CD4-positive, alpha-beta memory T cell (primary cell): ENCODE results near the gene YLPM1. TPM values are rescaled to one million over a fixed set of nuclear protein-coding genes. Genes with fewer than 3 reads are reported as not detected.

Experiments
- CTCF ChIA-PET: fragments of 350-600 bp; sonication (Branson Sonifier 250); formaldehyde crosslinking; loops from one replicate; lab custom pipeline; 2021; ENCODE audit warnings: inconsistent platforms; ENCODE audit not compliant: partially characterized antibody; lab: Charles Lee
- POLR2A ChIA-PET: fragments of 350-600 bp; sonication (Branson Sonifier 250); formaldehyde crosslinking; loops from one replicate; lab custom pipeline; 2021; ENCODE audit not compliant: partially characterized antibody; lab: Charles Lee
- DNase-seq, 5 donors: peaks; one replicate each; pipeline versions ENCODE4 v3.0.0 to v3.0.0-alpha.2; 2020 to 2022; ENCODE audit warnings: mixed read lengths in 1 of 5
- H3K27ac ChIP-seq: one replicate; pipeline ENCODE4 v1.7.0; 2013; ENCODE audit warnings: low read depth, low read length
- H3K27me3 ChIP-seq: 2 replicates; pipeline ENCODE4 v1.7.0; 2013; ENCODE audit warnings: mild to moderate bottlenecking, low read length, moderate library complexity; ENCODE audit not compliant: insufficient read depth
- H3K36me3 ChIP-seq: 2 replicates; pipeline ENCODE4 v1.7.0; 2013; ENCODE audit warnings: mild to moderate bottlenecking, low read length, moderate library complexity; ENCODE audit not compliant: insufficient read depth
- H3K4me1 ChIP-seq: 2 replicates; pipeline ENCODE4 v1.7.0; 2013; ENCODE audit warnings: mild to moderate bottlenecking, low read length, moderate library complexity; ENCODE audit not compliant: insufficient read depth
- H3K4me3 ChIP-seq, 2 donors: one replicate each; pipeline ENCODE4 v1.7.0; 2013; ENCODE audit warnings: low read length in 2 of 2, mild to moderate bottlenecking in 1 of 2
- H3K9me3 ChIP-seq, 2 donors: one replicate each; pipeline ENCODE4 v1.7.0; 2013; ENCODE audit warnings: low read length in 2 of 2, control low read depth in 1 of 2; ENCODE audit not compliant: control insufficient read depth in 1 of 2
- H3K27ac Mint-ChIP-seq, 7 donors: one replicate each; pipeline ENCODE4 v1.8.0; 2020 to 2021; ENCODE audit warnings: mixed read lengths in 7 of 7, mild to moderate bottlenecking in 6 of 7, inconsistent platforms in 3 of 7, moderate library complexity in 3 of 7
- H3K27me3 Mint-ChIP-seq, 2 donors: one replicate each; pipeline ENCODE4 v1.8.0; 2020 to 2021; ENCODE audit warnings: mixed read lengths in 2 of 2
- H3K36me3 Mint-ChIP-seq, 2 donors: one replicate each; pipeline ENCODE4 v1.8.0; 2020 to 2021; ENCODE audit warnings: mixed read lengths in 2 of 2, inconsistent platforms in 1 of 2, mild to moderate bottlenecking in 1 of 2
- H3K4me1 Mint-ChIP-seq, 4 donors: one replicate each; pipeline ENCODE4 v1.8.0; 2020 to 2021; ENCODE audit warnings: mixed read lengths in 4 of 4, mild to moderate bottlenecking in 1 of 4
- H3K4me3 Mint-ChIP-seq, 8 donors: one replicate each; pipeline ENCODE4 v1.8.0; 2020 to 2021; ENCODE audit warnings: mixed read lengths in 8 of 8, mild to moderate bottlenecking in 7 of 8, moderate library complexity in 6 of 8, inconsistent platforms in 3 of 8
- H3K9me3 Mint-ChIP-seq, 8 donors: one replicate each; pipeline ENCODE4 v1.8.0; 2020 to 2021; ENCODE audit warnings: mixed read lengths in 8 of 8, mild to moderate bottlenecking in 5 of 8, inconsistent platforms in 3 of 8, moderate library complexity in 1 of 8
- intact Hi-C: fragments of 100-400 bp; cut with micrococcal nuclease; formaldehyde crosslinking; loops from one replicate; pipeline ENCODE4 v1.15.1; 2023
- polyA plus RNA-seq, 2 donors: library from polyadenylated mRNA; unstranded; fragments of 300-500 nt; fragmentation: Illumina TruSeq; gene quantifications; one replicate each; pipeline ENCODE4 v1.2.3, GENCODE V29; 2021
- total RNA-seq, 2 experiments: library from RNA; stranded (reverse); gene quantifications; one replicate each; pipeline ENCODE4 v1.2.3, GENCODE V29; 2021

YLPM1 gene
- total and polyA plus RNA-seq, 4 experiments from 2014 or later = 2.5 to 90.3 (median 52.3) TPM

- Histone ChIP-seq H3K27ac (no peak overlapping the region), H3K36me3 (no peaks in the 10 kb centered on the region), H3K9me3 (no peaks in the 10 kb centered on the region), H3K4me1 (peaks cover 18% of the 10 kb centered on the region), H3K27me3 (no peaks in the 10 kb centered on the region), H3K4me3 (no peak overlapping the region)
- Mint-ChIP-seq H3K27ac (no peak overlapping the region), H3K36me3 (no peaks in the 10 kb centered on the region), H3K27me3 (no peaks in the 10 kb centered on the region), H3K9me3 (no peaks in the 10 kb centered on the region), H3K4me1 (peaks cover 16 to 30% (median 21%) of the 10 kb centered on the region in 4 donors), H3K4me3 (no peak overlapping the region)
- no peak for DNase-seq
- CTCF ChIA-PET = interaction anchor here (9.2 to 15.0 kb wide), 4 partner anchors 20 to 231 kb away, joined by 90 to 677 read pairs (median 187); partner anchors contain the start of genes DLST and PROX2
- POLR2A ChIA-PET = interaction anchor here (0.6 to 1.3 kb wide), 4 partner anchors 14 to 946 kb away, joined by 3 to 5 read pairs (median 4); partner anchors contain the start of gene YLPM1
- intact Hi-C loops = no loop called here
Measured at GRCh38 chr14:74856366-74856765, 93.2 kb downstream of the YLPM1 start.

DNA sequence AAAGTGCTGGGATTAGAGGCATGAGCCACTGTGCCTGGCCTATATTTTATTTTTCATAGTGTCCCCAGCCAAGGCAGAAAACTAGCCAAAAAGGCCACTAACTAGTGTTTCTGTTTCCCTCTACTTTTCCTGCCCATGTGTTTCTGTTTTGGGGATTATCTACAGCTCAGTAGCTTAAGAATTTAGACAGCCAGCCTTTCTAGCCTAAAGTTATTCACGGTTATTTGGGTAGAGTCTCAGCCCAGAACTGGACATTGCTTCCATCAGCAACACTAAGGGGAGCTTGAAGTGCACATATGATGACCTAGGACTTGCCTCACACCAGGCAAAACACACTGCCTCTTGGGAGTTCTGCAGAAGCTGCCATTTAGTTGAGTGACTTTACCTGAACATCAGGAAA, 94.9 kb downstream of the YLPM1 start:
- H3K4me3 Mint-ChIP-seq = no peak overlapping the region

GRCh38 chr14:74859757-74860552, 96.8 kb downstream of the YLPM1 start:
- Mint-ChIP-seq H3K36me3 (no peaks in the 10 kb centered on the region), H3K9me3 (no peaks in the 10 kb centered on the region), H3K27ac (no peak overlapping the region), H3K4me3 (no peak overlapping the region), H3K27me3 (no peaks in the 10 kb centered on the region), H3K4me1 (peaks cover 0 to 7% (median 4%) of the 10 kb centered on the region in 4 donors)
- no peaks in the 10 kb centered on the region for H3K36me3 ChIP-seq
- no peak overlapping the region for H3K4me3 ChIP-seq
- CTCF ChIA-PET = interaction anchor here (0.7 to 15.0 kb wide), 33 partner anchors 10 to 437 kb away, joined by 3 to 677 read pairs (median 5); partner anchors contain the start of genes ACYP1, DLST, EIF2B2 and PROX2
- H3K27me3 ChIP-seq = no peaks in the 10 kb centered on the region
- POLR2A ChIA-PET = interaction anchor here (0.7 to 6.2 kb wide), 12 partner anchors 12 to 228 kb away, joined by 3 to 70 read pairs (median 6); partner anchors contain the start of genes DLST, PGF, PROX2 and YLPM1
- no peaks in the 10 kb centered on the region for H3K9me3 ChIP-seq
- no peak overlapping the region for H3K27ac ChIP-seq
- H3K4me1 ChIP-seq = peaks cover 6% of the 10 kb centered on the region
- no peak for DNase-seq
- intact Hi-C loops = no loop called here

More for the DNA sequence above, 94.9 kb downstream of the YLPM1 start:
- peaks cover 11% of the 10 kb centered on the region for H3K4me1 ChIP-seq
- H3K4me3 ChIP-seq = no peak overlapping the region
- no peaks in the 10 kb centered on the region for H3K36me3 Mint-ChIP-seq
- CTCF ChIA-PET = interaction anchor here (8.7 to 15.0 kb wide), 5 partner anchors 8 to 229 kb away, joined by 84 to 677 read pairs (median 121); partner anchors contain the start of genes DLST and PROX2
- no peaks in the 10 kb centered on the region for H3K9me3 Mint-ChIP-seq
- intact Hi-C loops = no loop called here
- no peaks in the 10 kb centered on the region for H3K27me3 ChIP-seq
- DNase-seq = no peak
- POLR2A ChIA-PET = interaction anchor here (6.2 kb wide), 1 partner anchor 48 kb away, joined by 70 read pairs; no protein-coding TSS in a partner anchor
- H3K36me3 ChIP-seq = no peaks in the 10 kb centered on the region
- H3K27ac ChIP-seq = no peak overlapping the region
- H3K27ac Mint-ChIP-seq = no peak overlapping the region
- H3K4me1 Mint-ChIP-seq = peaks cover 11 to 22% (median 14%) of the 10 kb centered on the region in 4 donors
- H3K9me3 ChIP-seq = no peaks in the 10 kb centered on the region
- no peaks in the 10 kb centered on the region for H3K27me3 Mint-ChIP-seq

GRCh38 chr14:74860899-74861733, 98.0 kb downstream of the YLPM1 start:
- CTCF ChIA-PET = interaction anchor here (0.6 to 15.0 kb wide), 54 partner anchors 12 to 436 kb away, joined by 3 to 677 read pairs (median 4); partner anchors contain the start of genes ACYP1, DLST, EIF2B2 and MLH3
- Histone ChIP-seq H3K27me3 (no peaks in the 10 kb centered on the region), H3K36me3 (no peaks in the 10 kb centered on the region), H3K9me3 (no peaks in the 10 kb centered on the region), H3K4me1 (peaks cover 6% of the 10 kb centered on the region), H3K27ac (no peak overlapping the region), H3K4me3 (no peak overlapping the region)
- POLR2A ChIA-PET = interaction anchor here (0.5 to 6.2 kb wide), 16 partner anchors 11 to 231 kb away, joined by 3 to 70 read pairs (median 5); partner anchors contain the start of genes DLST, PGF, PROX2 and YLPM1
- Mint-ChIP-seq H3K4me1 (peaks cover 3 to 9% (median 4%) of the 10 kb centered on the region in 4 donors), H3K27me3 (no peaks in the 10 kb centered on the region), H3K36me3 (no peaks in the 10 kb centered on the region), H3K4me3 (no peak overlapping the region), H3K9me3 (no peaks in the 10 kb centered on the region), H3K27ac (peak overlapping the region in 1 of 7 donors; percentile 25)
- DNase-seq = peak; percentile 79 to 85 (median 85)
- intact Hi-C loops = loop anchor here (1.0 kb wide), 3 partner anchors 44 to 442 kb away; no protein-coding TSS in a partner anchor

DNA sequence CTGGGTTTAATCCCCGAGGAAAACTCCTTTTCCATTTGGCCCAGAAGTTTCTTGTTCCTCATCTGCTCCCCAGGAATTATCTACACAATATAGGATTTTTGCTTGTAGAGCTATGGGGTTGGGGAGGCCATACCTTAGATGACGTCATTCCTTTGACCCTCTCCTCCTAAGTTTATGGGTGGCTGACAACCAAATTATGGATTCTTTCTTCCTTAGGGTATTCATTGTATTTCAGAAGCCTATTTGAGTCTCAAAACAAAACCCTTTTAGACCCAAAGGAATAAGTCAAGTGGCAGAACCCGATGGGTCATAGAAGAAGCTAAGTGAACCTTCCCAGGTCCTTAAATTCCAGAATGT, 98.6 kb downstream of the YLPM1 start:
- ChIA-PET CTCF (interaction anchor here (0.6 to 15.0 kb wide), 29 partner anchors 12 to 263 kb away, joined by 3 to 677 read pairs (median 6); partner anchors contain the start of genes ACYP1, DLST, EIF2B2 and PROX2), POLR2A (interaction anchor here (1.5 to 6.2 kb wide), 5 partner anchors 16 to 44 kb away, joined by 5 to 70 read pairs (median 5); partner anchors contain the start of gene DLST)
- no peak overlapping the region for H3K27ac ChIP-seq
- H3K36me3 ChIP-seq = no peaks in the 10 kb centered on the region
- H3K27me3 ChIP-seq = no peaks in the 10 kb centered on the region
- no peak overlapping the region for H3K4me3 ChIP-seq
- H3K27ac Mint-ChIP-seq = no peak overlapping the region
- no peaks in the 10 kb centered on the region for H3K27me3 Mint-ChIP-seq
- no peaks in the 10 kb centered on the region for H3K9me3 ChIP-seq
- no peak overlapping the region for H3K4me3 Mint-ChIP-seq
- H3K9me3 Mint-ChIP-seq = no peaks in the 10 kb centered on the region
- peaks cover 9 to 15% (median 10%) of the 10 kb centered on the region in 4 donors for H3K4me1 Mint-ChIP-seq
- H3K36me3 Mint-ChIP-seq = no peaks in the 10 kb centered on the region
- no peak for DNase-seq
- intact Hi-C loops = loop anchor here (1.0 kb wide), 3 partner anchors 44 to 442 kb away; no protein-coding TSS in a partner anchor
- H3K4me1 ChIP-seq = peaks cover 8% of the 10 kb centered on the region

- no peak overlapping the region for H3K27ac ChIP-seq
- H3K4me3 ChIP-seq = no peak overlapping the region
- Mint-ChIP-seq H3K4me3 (no peak overlapping the region), H3K27ac (no peak overlapping the region), H3K9me3 (no peaks in the 10 kb centered on the region), H3K36me3 (no peaks in the 10 kb centered on the region), H3K27me3 (no peaks in the 10 kb centered on the region), H3K4me1 (peaks cover 21 to 31% (median 23%) of the 10 kb centered on the region in 4 donors)
- POLR2A ChIA-PET = interaction anchor here (0.5 to 6.2 kb wide), 2 partner anchors 34 to 43 kb away, joined by 3 to 70 read pairs; no protein-coding TSS in a partner anchor
- H3K27me3 ChIP-seq = no peaks in the 10 kb centered on the region
- DNase-seq = no peak
- peaks cover 22% of the 10 kb centered on the region for H3K4me1 ChIP-seq
- intact Hi-C loops = no loop called here
- CTCF ChIA-PET = interaction anchor here (1.2 to 15.0 kb wide), 7 partner anchors 14 to 254 kb away, joined by 3 to 677 read pairs (median 90); partner anchors contain the start of genes DLST and PROX2
- H3K9me3 ChIP-seq = no peaks in the 10 kb centered on the region
- H3K36me3 ChIP-seq = no peaks in the 10 kb centered on the region
Measured at GRCh38 chr14:74863274-74863673, 100.2 kb downstream of the YLPM1 start.
